Keratinocyte (primary cell): ENCODE measurements around the gene TMC7.

Experiments used
- EZH2 ChIP-seq: IDR thresholded peaks from one replicate; pipeline ENCODE4 v1.6.1; 2012; ENCODE audit warnings: inconsistent platforms, mild to moderate bottlenecking, low read length, moderate library complexity
- TF ChIP-seq, protein P1 (sequence below), 3 experiments: IDR thresholded peaks in 1 of 3; conservative IDR thresholded peaks in 1 of 3; optimal IDR thresholded peaks in 1 of 3; 2 replicates in 2 of 3; 3 replicates in 1 of 3; pipeline versions ENCODE3 to v1.5.1; 2011; ENCODE audit warnings: low read length in 3 of 3, mild to moderate bottlenecking in 3 of 3, moderate library complexity in 2 of 3, control low read depth in 1 of 3, inconsistent platforms in 1 of 3; ENCODE audit not compliant: insufficient read depth in 2 of 3; ENCODE audit errors: extremely low read depth in 1 of 3

DNA sequence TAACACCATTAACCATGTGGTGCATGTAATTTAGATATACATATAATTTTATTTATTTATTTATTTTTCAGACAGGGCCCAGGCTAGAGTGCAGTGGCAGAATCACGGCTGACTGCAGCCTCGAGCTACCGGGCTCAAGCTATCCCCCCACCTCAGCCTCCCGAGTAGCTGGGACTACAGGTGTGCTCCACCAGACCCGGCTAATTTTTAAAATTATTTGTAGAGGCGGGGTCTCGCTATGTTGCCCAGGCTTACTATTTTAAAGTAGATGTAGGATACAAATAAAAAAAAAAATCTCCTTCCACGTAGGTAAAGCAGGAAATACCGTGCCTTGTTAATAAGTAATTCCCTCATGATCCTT is 83.2 kb downstream of the TMC7 start:
- TF ChIP-seq, protein P1, sequence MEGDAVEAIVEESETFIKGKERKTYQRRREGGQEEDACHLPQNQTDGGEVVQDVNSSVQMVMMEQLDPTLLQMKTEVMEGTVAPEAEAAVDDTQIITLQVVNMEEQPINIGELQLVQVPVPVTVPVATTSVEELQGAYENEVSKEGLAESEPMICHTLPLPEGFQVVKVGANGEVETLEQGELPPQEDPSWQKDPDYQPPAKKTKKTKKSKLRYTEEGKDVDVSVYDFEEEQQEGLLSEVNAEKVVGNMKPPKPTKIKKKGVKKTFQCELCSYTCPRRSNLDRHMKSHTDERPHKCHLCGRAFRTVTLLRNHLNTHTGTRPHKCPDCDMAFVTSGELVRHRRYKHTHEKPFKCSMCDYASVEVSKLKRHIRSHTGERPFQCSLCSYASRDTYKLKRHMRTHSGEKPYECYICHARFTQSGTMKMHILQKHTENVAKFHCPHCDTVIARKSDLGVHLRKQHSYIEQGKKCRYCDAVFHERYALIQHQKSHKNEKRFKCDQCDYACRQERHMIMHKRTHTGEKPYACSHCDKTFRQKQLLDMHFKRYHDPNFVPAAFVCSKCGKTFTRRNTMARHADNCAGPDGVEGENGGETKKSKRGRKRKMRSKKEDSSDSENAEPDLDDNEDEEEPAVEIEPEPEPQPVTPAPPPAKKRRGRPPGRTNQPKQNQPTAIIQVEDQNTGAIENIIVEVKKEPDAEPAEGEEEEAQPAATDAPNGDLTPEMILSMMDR (optimal IDR thresholded peaks at IDR 0.05 in 1 of 3, IDR thresholded peaks at IDR 0.05 in 1 of 3, conservative IDR thresholded peaks at IDR 0.05 in 1 of 3; ENCODE audit: extremely low read depth in 1 of 3, insufficient read depth in 2 of 3, low read length in 3 of 3): no peak
- TF ChIP-seq EZH2: no peak
